AML-193 (cell line): ENCODE results near the gene WDTC1.
"Not testable (repeated sequence)": the region's sequence is repeated elsewhere in the genome, so short reads cannot be mapped to it uniquely, and the experiment has no call there.

ENCODE experiments used
- DNase-seq, 2 experiments: peaks; one replicate each; lab custom pipeline; 2025; lab: John Stamatoyannopoulos, UW

WDTC1 gene

GRCh38 chr1:27246194-27246593, 11.8 kb downstream of the WDTC1 start:
- no peak for DNase-seq

GRCh38 chr1:27253596-27253995, 19.2 kb downstream of the WDTC1 start:
- no peak for DNase-seq

- DNase-seq, result no peak
Measured at GRCh38 chr1:27255136-27255535, 20.7 kb downstream of the WDTC1 start.

GRCh38 chr1:27257155-27257554, 22.7 kb downstream of the WDTC1 start:
- DNase-seq, result no peak

GRCh38 chr1:27258598-27258997, 24.2 kb downstream of the WDTC1 start:
- DNase-seq, result no peak

- no peak for DNase-seq
Measured at GRCh38 chr1:27267153-27267552, 32.7 kb downstream of the WDTC1 start.

- DNase-seq, result no peak
Measured at GRCh38 chr1:27269276-27269675, 34.8 kb downstream of the WDTC1 start.

GRCh38 chr1:27274204-27274603, 39.8 kb downstream of the WDTC1 start:
- no peak for DNase-seq

- peak; percentile 66 to 83 for DNase-seq
Measured at GRCh38 chr1:27275696-27276095, 41.3 kb downstream of the WDTC1 start.

GRCh38 chr1:27284425-27285273, 50.2 kb downstream of the WDTC1 start:
- peak; percentile 69 to 77 for DNase-seq

- DNase-seq, result no peak
Measured at GRCh38 chr1:27285274-27285660, 50.8 kb downstream of the WDTC1 start.

- DNase-seq, result not testable (repeated sequence)
Measured at GRCh38 chr1:27285821-27286220, 51.4 kb downstream of the WDTC1 start.

- DNase-seq, result not testable (repeated sequence)
Measured at GRCh38 chr1:27289125-27289524, 54.7 kb downstream of the WDTC1 start.

GRCh38 chr1:27290581-27290980, 56.1 kb downstream of the WDTC1 start:
- DNase-seq, result no peak

GRCh38 chr1:27292106-27292505, 57.7 kb downstream of the WDTC1 start:
- no peak for DNase-seq

- no peak for DNase-seq
Measured at GRCh38 chr1:27293915-27294314, 59.5 kb downstream of the WDTC1 start.

GRCh38 chr1:27296773-27297291, 62.4 kb downstream of the WDTC1 start:
- peak; percentile 18 to 21 for DNase-seq

- no peak for DNase-seq
Measured at GRCh38 chr1:27297903-27298302, 63.5 kb downstream of the WDTC1 start.

GRCh38 chr1:27298632-27299384, 64.4 kb downstream of the WDTC1 start:
- no peak for DNase-seq

- no peak for DNase-seq
Measured at GRCh38 chr1:27299385-27300271, 65.2 kb downstream of the WDTC1 start.

- peak; percentile 72 to 77 for DNase-seq
Measured at GRCh38 chr1:27300341-27301051, 66.1 kb downstream of the WDTC1 start.
